Lower lobe of right lung (tissue), 2 donors: ENCODE results near the gene LAMB3. TPM values are rescaled to one million over a fixed set of nuclear protein-coding genes. Genes with fewer than 3 reads are reported as not detected.

Source experiments
- ATAC-seq, 2 donors: fragments of 200-7000 bp; cut with Tn5 transposase; one replicate each; pipeline ENCODE4 v1.9.1; 2020 to 2022; ENCODE audit warnings: mild to moderate bottlenecking in 2 of 2, moderate library complexity in 2 of 2
- DNase-seq: peaks from one replicate; pipeline ENCODE4 v3.0.0-alpha.2; 2020
- H3K27ac ChIP-seq: fragments of 200-600 bp; one replicate; pipeline ENCODE4 v1.8.0; 2022
- H3K27me3 ChIP-seq: fragments of 200-600 bp; one replicate; pipeline ENCODE4 v1.8.0; 2022; ENCODE audit warnings: low read depth
- H3K36me3 ChIP-seq: fragments of 200-600 bp; one replicate; pipeline ENCODE4 v1.8.0; 2022; ENCODE audit warnings: mild to moderate bottlenecking
- H3K4me1 ChIP-seq: fragments of 200-600 bp; one replicate; pipeline ENCODE4 v1.8.0; 2022
- H3K4me3 ChIP-seq: fragments of 200-600 bp; one replicate; pipeline ENCODE4 v1.8.0; 2022; ENCODE audit warnings: mild to moderate bottlenecking
- H3K9me3 ChIP-seq: fragments of 200-600 bp; one replicate; pipeline ENCODE4 v1.8.0; 2022
- intact Hi-C: fragments of 100-400 bp; cut with DNase I; formaldehyde crosslinking; loops from one replicate; pipeline ENCODE4 v1.11.0; 2022
- total RNA-seq: library from RNA; stranded (reverse); fragmentation: NEBNext Ultra II Directional; extraction: Animal tissue kit (Norgen Biotek cat#: 25700); gene quantifications from one replicate; pipeline ENCODE4 v1.2.1, GENCODE V29; 2021
- TF ChIP-seq, protein P1 (sequence below): fragments of 200-600 bp; IDR thresholded peaks from one replicate; pipeline ENCODE4 v1.8.0; 2022; ENCODE audit warnings: antibody characterized with exemption, mild to moderate bottlenecking
- donor health status: DM: no; HTN: yes; CAD: no; lungs with severe emphysema.

Gene LAMB3
- total RNA-seq, 1 donor from 2014 or later, result 47.2 TPM

- Histone ChIP-seq H3K4me3 (no peak overlapping the region), H3K9me3 (no peaks in the 10 kb centered on the region), H3K36me3 (no peaks in the 10 kb centered on the region), H3K4me1 (peaks cover 21% of the 10 kb centered on the region), H3K27me3 (no peaks in the 10 kb centered on the region), H3K27ac (no peak overlapping the region)
- intact Hi-C loops, result no loop called here
- ATAC-seq, result no peak
- TF ChIP-seq, protein P1, sequence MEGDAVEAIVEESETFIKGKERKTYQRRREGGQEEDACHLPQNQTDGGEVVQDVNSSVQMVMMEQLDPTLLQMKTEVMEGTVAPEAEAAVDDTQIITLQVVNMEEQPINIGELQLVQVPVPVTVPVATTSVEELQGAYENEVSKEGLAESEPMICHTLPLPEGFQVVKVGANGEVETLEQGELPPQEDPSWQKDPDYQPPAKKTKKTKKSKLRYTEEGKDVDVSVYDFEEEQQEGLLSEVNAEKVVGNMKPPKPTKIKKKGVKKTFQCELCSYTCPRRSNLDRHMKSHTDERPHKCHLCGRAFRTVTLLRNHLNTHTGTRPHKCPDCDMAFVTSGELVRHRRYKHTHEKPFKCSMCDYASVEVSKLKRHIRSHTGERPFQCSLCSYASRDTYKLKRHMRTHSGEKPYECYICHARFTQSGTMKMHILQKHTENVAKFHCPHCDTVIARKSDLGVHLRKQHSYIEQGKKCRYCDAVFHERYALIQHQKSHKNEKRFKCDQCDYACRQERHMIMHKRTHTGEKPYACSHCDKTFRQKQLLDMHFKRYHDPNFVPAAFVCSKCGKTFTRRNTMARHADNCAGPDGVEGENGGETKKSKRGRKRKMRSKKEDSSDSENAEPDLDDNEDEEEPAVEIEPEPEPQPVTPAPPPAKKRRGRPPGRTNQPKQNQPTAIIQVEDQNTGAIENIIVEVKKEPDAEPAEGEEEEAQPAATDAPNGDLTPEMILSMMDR, result no peak
- DNase-seq, result no peak
Observed at GRCh38 chr1:209630383-209631225, 21.6 kb downstream of the LAMB3 start.

- intact Hi-C loops, result no loop called here
- Histone ChIP-seq H3K4me3 (no peak overlapping the region), H3K27me3 (no peaks in the 10 kb centered on the region), H3K4me1 (peaks cover 21% of the 10 kb centered on the region), H3K27ac (no peak overlapping the region), H3K36me3 (no peaks in the 10 kb centered on the region), H3K9me3 (no peaks in the 10 kb centered on the region)
- TF ChIP-seq, protein P1, result no peak
- DNase-seq, result no peak
- no peak for ATAC-seq
Observed at GRCh38 chr1:209629621-209630382, 22.4 kb downstream of the LAMB3 start.

DNA sequence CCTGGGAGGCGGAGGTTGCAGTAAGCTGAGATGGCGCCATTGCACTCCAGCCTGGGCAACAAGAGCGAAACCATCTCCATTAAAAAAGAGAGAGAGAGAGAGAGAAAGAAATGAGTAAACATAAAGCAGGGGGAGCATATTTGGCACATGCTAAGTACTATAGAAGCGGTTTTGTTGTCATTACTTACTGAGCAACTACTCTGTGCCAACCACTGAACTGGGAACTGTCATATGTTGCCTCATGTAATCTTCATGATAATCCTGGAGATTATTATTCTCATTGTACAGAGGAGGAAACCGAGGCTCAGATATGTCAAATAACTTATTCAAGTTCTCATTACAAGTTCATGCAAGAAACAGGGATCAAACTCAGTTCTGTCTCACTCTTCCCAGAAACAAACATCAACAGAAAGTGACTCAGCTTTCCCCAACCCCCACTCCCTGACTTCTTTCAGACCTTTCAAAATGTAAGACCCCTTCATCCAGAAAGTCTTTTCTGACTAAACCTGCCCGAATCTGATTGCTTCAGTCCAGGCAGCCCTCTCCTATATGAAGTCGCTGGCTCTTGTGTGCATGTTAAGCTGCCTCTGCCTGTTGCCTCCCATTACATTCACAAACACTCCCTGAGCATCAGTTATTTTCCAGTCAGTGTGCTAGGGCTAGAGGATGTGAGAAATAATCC lies 23.5 kb downstream of the LAMB3 start:
- intact Hi-C loops, result no loop called here
- Histone ChIP-seq H3K36me3 (no peaks in the 10 kb centered on the region), H3K9me3 (no peaks in the 10 kb centered on the region), H3K27me3 (no peaks in the 10 kb centered on the region), H3K4me1 (peaks cover 21% of the 10 kb centered on the region), H3K4me3 (no peak overlapping the region), H3K27ac (no peak overlapping the region)
- DNase-seq (no peak), ATAC-seq (no peak)
- TF ChIP-seq, protein P1, result no peak

GRCh38 chr1:209627732-209628196 lies 24.5 kb downstream of the LAMB3 start:
- Histone ChIP-seq H3K4me3 (no peak overlapping the region), H3K27ac (no peak overlapping the region), H3K27me3 (no peaks in the 10 kb centered on the region), H3K9me3 (no peaks in the 10 kb centered on the region), H3K4me1 (peaks cover 21% of the 10 kb centered on the region), H3K36me3 (peaks cover 6% of the 10 kb centered on the region)
- intact Hi-C loops, result no loop called here
- TF ChIP-seq, protein P1, result peak; percentile 97
- ATAC-seq (peak; percentile 81 to 83), DNase-seq (peak; percentile 78)

GRCh38 chr1:209627027-209627731 lies 25.0 kb downstream of the LAMB3 start:
- TF ChIP-seq, protein P1, result no peak
- Histone ChIP-seq H3K27ac (no peak overlapping the region), H3K4me1 (peaks cover 21% of the 10 kb centered on the region), H3K36me3 (peaks cover 10% of the 10 kb centered on the region), H3K27me3 (no peaks in the 10 kb centered on the region), H3K9me3 (no peaks in the 10 kb centered on the region), H3K4me3 (no peak overlapping the region)
- intact Hi-C loops, result no loop called here
- ATAC-seq, result peak; percentile 63 to 67
- DNase-seq, result no peak
